GM23338 (cell line): ENCODE measurements around the gene NCR1.
"Not testable (repeated sequence)": the region's sequence is repeated elsewhere in the genome, so short reads cannot be mapped to it uniquely, and the experiment has no call there.

ENCODE experiments used
- CREB1 ChIP-seq: fragments of 250-450 bp; sonication (Bioruptor Pico); IDR thresholded peaks from 2 replicates; pipeline ENCODE4 v1.5.0; 2020; ENCODE audit warnings: low read depth, mild to moderate bottlenecking, moderate library complexity
- CTCF ChIP-seq, 2 experiments: fragments of 200-600 bp in 1 of 2; sonication (generic) in 1 of 2; conservative IDR thresholded peaks; 2 replicates each; pipeline versions ENCODE4 v1.5.1 to v1.6.1; 2016 to 2017; ENCODE audit warnings: antibody characterized with exemption in 2 of 2, low read depth in 2 of 2, mild to moderate bottlenecking in 2 of 2, moderate library complexity in 1 of 2
- ETS1 ChIP-seq: IDR thresholded peaks from 2 replicates; pipeline ENCODE4 v1.6.1; 2016; ENCODE audit warnings: antibody characterized with exemption
- EZH2 ChIP-seq: fragments of 200-600 bp; sonication (generic); IDR thresholded peaks from one replicate; pipeline ENCODE4 v1.8.0; 2017; ENCODE audit warnings: antibody characterized with exemption, mild to moderate bottlenecking, low read depth; ENCODE audit not compliant: unreplicated experiment
- EZH2phosphoT487 ChIP-seq: fragments of 200-600 bp; sonication (generic); IDR thresholded peaks from one replicate; pipeline ENCODE4 v1.8.1; 2018; ENCODE audit warnings: antibody characterized with exemption; ENCODE audit not compliant: unreplicated experiment
- JUNB ChIP-seq: IDR thresholded peaks from one replicate; pipeline ENCODE4 v1.6.1; 2016; ENCODE audit warnings: antibody characterized with exemption; ENCODE audit not compliant: unreplicated experiment
- NANOG ChIP-seq: IDR thresholded peaks from 2 replicates; pipeline ENCODE4 v1.6.1; 2016; ENCODE audit warnings: antibody characterized with exemption, borderline replicate concordance
- POLR2AphosphoS5 ChIP-seq: IDR thresholded peaks from 2 replicates; pipeline ENCODE4 v1.6.1; 2016; ENCODE audit warnings: antibody characterized with exemption, low read depth
- REST ChIP-seq: IDR thresholded peaks from one replicate; pipeline ENCODE4 v1.6.1; 2018; ENCODE audit warnings: antibody characterized with exemption; ENCODE audit not compliant: unreplicated experiment
- STAT1 ChIP-seq: IDR thresholded peaks from one replicate; pipeline ENCODE4 v1.6.1; 2016; ENCODE audit warnings: antibody characterized with exemption; ENCODE audit not compliant: unreplicated experiment
- ZNF114 ChIP-seq: fragments of 250-450 bp; sonication (Bioruptor Pico); IDR thresholded peaks from 2 replicates; pipeline ENCODE4 v1.5.0; 2020; ENCODE audit warnings: mild to moderate bottlenecking, moderate library complexity
- ZNF331 ChIP-seq: fragments of 250-450 bp; sonication (Bioruptor Pico); IDR thresholded peaks from 2 replicates; pipeline ENCODE4 v1.5.0; 2020; ENCODE audit warnings: low read depth, mild to moderate bottlenecking, moderate library complexity
- ZNF462 ChIP-seq: fragments of 250-450 bp; sonication (Bioruptor Pico); IDR thresholded peaks from 2 replicates; pipeline ENCODE4 v1.5.0; 2020; ENCODE audit warnings: mild to moderate bottlenecking, moderate library complexity

GRCh38 chr19:54894106-54894505 is 11.8 kb upstream of the NCR1 start:
- TF ChIP-seq EZH2; POLR2AphosphoS5; CTCF (conservative IDR thresholded peaks at IDR 0.05; ENCODE audit: low read depth in 2 of 2); CREB1 (CRISPR knock-in tag); ETS1; STAT1; REST; EZH2phosphoT487; JUNB; ZNF331; ZNF462; NANOG; ZNF114 (CRISPR knock-in tag): not testable (repeated sequence)
